DND-41 (cell line): ENCODE measurements around the gene SUSD5.

Experiments used
- CTCF ChIP-seq: IDR thresholded peaks from 2 replicates; pipeline ENCODE4 v1.5.1; 2012; ENCODE audit warnings: borderline replicate concordance, low read length, moderate library complexity, mild to moderate bottlenecking; ENCODE audit not compliant: poor library complexity, severe bottlenecking; ENCODE audit errors: extremely low read depth
- EZH2 ChIP-seq: IDR thresholded peaks from 3 replicates; pipeline ENCODE4 v1.6.1; 2012; ENCODE audit warnings: borderline replicate concordance, low read depth, mild to moderate bottlenecking, moderate library complexity, low read length, inconsistent platforms; ENCODE audit not compliant: severe bottlenecking

GRCh38 chr3:33250712-33251111 is 32.1 kb upstream of the SUSD5 start:
- TF ChIP-seq EZH2 (no peak), CTCF (no peak)
